ENCODE measurements around the gene PLAU.

PLAU gene

GRCh38 chr10:73910764-73911552 is at the start of gene PLAU:
PLAU (plus strand) TSS chr10:73911132; CDS start chr10:73911556, 424 bp downstream.
- DNase-seq: no peak

GRCh38 chr10:73862011-73862410 is 48.9 kb upstream of the PLAU start:
- no peak for DNase-seq

DNA sequence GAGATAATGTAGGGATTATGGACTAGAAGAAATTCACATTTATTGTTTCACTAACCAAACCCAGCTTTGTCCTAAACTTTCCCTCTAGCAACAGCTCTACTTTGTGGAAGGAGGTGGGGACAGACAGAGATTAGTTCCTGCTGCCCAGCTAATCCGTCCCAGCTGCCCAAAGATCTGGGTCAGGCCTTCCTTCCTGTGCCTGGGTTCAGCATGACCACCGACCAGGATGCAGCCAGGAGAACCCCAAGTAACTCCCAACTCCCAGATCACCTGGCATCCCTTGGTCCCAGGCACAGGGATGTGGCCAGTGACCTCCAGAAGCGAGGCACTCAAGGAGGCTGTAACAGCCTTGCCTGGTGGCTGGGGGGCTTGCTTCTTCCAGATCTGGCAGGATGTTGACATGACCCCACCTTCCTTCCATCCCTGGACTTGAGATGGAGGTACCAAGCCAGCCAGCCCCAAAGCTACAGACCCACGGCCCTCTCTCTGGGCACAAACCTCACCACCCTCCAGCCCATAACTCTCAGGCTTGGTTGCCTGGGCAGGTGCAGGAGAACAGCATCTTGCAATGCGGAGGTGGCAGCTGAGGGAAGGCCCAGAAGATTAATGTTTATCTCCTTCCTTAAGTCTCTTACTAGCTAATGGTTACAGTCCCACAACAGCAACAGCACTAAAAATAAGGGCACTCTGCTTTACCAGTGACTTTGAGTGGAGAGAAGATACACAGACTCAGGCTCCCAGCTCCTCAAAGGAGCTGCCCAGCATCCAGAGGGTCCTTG is 47.7 kb upstream of the PLAU start:
- DNase-seq: no peak

DNA sequence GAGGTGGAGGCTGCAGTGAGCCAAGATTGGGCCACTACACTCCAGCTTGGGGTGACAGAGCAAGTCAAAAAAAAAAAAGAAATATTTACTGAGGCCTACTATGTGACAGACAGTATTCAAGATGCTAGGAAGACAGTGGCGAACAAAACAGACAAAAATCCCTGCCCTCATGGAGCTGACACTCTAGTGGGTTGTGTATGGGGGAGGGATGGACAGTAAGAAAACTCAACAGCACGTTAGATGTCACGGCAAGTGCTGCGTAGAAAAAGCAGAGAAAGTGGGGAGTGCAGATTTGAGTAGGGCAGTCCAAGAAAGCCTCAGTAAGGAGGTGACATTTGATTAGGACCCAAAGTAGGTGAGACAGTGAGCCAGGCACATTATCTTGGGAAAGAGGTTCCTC is 46.7 kb upstream of the PLAU start:
- no peak for DNase-seq

- DNase-seq: no peak
Observed at GRCh38 chr10:73865107-73865458, 45.8 kb upstream of the PLAU start.

GRCh38 chr10:73865459-73866442 is 45.2 kb upstream of the PLAU start:
- DNase-seq: no peak

DNA sequence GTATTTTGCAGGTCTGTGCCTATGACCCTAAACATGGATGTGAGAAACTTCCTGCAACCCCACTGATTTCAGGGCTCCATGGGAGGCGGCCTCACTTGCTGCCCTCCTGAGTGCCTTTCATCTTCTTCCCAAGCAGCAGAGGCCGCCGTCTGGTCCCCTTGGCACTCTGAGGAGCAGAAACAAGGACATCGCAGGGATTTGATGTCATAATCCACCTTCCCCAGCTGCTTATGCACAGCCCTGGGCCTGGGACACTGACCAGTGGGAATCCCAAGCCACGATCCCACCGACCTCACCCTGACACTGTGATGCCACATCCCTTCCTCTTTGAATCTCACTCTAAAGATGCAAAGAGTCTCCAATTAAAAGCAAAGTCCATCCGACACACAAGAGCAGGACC is 44.3 kb upstream of the PLAU start:
- no peak for DNase-seq

DNA sequence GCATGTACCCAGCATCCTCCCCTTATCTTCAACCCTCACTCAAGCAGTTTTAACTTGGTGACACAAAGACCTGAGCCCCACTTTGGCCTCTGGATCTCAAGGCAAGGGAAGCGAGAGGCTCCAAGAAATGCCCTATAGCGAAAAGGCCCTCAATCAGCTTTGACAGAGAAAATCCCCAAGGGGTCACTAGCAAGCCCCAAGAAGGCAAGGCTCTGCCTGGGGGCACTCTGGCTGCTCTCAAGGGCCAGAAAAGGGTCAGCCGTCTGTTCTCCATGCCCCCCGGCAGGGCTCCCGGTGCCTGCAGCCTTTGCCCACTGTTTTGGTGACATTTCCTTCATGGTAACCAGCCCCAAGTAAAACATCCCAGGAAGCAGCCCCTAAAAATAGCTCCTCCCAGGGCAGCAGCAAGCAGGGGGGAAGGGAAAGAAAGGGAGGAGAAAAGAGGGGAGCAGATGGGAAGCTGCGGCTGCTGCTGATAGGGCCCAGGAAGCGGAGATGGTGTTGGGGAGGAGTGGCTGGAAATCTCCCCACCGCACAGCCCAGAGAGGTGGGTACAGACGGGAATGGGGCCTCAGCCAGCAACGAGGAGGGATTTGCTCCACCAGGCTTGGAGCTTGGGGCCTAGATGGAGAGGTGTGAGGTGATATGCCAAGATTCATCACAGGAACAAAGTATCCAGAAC is 43.7 kb upstream of the PLAU start:
- DNase-seq: no peak

DNA sequence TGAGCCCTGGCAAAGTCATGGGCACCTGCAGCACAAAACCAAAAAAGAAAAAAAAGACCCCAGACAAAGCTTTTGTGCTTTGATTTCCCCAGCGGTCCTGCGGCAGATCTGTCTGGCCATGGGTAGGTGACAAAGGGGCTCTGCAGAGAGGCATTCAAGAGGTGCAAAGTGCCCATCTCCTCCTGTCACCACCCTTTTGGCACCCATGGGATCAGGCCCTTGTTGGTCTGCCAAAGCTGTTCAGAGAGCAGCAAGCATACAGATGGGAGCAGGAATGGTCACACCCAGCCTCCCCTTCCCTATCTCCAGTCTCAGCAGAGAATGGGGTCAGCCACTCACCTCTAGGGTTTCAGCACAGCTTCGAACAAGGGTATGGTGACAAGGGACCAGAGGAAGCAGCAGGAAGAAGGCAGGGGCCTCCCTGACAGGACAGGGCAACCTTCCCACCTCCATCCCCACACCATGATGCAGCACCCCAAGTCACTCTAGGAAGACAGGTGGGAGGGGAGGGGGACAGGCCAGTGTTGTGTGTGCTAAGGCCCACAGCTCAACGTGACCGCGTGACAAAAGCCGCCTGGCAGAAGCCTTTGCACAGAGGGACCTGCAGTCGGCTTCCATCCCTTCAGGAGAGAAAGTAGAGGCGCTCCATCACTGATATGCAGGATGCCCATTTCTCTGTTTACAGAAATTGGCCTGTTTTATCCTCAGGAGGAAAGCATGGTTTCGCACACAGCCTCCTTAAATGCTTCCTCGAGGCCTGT is 42.9 kb upstream of the PLAU start:
- no peak for DNase-seq

DNA sequence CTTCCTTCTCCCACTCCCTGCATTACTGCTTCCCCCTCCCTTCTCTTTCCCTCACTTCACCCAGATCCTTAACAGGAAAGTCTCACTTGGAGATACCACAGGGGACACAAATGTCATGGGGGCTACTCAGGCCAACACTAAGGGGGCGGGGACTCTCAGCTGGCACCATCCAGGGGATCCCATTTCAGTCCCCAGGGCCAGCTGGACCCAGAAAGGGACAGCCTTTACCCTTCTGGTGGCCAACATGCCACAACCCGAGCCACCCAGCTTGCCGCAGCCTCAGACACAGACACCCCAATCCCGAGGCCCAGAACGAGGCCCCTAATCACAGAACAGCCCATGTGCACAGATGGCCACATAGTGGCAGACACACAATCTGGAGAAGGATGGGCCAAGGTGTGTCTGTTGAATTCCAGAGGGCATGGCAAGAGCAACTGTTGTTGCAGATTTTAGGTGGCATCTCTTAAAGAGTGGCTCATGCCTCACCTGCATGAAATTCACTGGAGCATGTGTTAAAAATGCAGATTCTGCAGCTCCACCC is 42.2 kb upstream of the PLAU start:
- DNase-seq: no peak

DNA sequence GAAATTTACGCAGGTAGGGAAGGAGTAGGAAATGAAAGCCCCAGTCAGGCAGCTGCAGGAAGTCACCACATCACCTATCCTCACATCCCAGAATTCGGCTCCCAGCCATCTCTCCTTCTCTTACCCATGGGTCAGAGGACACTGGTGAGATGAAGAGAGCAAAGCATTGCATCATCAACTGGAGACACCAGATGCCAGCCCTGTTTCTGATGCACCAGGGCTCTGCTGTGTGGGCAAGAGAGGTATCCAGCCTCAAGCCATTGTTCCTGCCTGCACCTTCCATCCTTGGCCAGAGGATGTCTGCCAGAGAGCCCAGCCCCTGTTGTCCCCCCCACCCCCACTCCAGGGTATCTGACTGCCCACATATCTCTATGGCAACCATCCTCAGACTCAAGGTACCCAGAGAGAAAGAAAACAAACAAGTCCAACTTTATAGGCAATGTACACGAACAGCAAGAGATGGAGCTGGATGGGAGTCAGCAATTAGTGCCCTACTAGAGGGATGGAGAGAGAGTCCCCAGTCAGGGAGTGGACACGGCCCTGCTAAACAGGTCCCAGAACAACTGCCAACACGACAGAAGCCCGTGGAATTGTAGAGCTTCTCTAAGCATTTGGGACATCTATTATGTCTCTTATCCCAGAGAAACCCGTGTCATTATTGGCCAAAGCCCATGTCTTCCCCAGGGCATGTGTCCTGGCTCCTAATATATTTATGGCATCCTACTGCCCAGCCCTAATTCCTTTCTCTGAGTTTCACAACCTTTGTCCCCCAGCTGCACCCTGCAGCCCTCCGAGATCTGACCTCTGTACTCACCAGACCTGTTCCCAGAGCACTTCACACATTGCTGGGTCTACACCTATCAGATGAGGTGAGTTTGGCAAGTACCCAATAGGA is 39.4 kb upstream of the PLAU start:
- DNase-seq: no peak

DNA sequence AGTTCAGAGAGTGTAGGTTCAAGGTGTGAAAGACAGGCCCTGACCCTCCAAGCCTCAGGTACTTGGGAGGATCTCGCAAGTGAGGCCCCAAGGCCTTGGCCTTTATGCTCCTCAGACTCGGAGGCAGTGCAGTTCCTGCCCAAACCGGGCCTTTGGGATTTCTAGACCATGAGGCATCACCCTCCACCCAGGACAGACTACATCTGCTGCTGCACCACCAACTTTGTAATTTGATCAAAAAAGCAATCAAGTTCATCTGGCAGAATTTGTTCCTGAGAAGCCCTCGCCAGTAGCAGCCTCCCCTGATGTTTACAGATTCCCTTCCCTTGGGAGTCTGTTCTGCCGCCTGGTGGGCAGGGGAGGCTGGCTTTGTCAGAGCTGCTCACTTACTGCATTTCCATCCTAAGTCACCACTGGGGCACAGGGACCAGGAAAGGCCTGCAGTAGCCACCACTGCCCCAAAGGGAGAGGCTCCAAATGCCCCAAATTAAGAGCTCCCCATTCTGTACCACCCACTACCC is 38.7 kb upstream of the PLAU start:
- DNase-seq: peak; percentile 79

- DNase-seq: no peak
Observed at GRCh38 chr10:73873142-73873837, 37.6 kb upstream of the PLAU start.

GRCh38 chr10:73873838-73874215 is 37.1 kb upstream of the PLAU start:
- no peak for DNase-seq

DNA sequence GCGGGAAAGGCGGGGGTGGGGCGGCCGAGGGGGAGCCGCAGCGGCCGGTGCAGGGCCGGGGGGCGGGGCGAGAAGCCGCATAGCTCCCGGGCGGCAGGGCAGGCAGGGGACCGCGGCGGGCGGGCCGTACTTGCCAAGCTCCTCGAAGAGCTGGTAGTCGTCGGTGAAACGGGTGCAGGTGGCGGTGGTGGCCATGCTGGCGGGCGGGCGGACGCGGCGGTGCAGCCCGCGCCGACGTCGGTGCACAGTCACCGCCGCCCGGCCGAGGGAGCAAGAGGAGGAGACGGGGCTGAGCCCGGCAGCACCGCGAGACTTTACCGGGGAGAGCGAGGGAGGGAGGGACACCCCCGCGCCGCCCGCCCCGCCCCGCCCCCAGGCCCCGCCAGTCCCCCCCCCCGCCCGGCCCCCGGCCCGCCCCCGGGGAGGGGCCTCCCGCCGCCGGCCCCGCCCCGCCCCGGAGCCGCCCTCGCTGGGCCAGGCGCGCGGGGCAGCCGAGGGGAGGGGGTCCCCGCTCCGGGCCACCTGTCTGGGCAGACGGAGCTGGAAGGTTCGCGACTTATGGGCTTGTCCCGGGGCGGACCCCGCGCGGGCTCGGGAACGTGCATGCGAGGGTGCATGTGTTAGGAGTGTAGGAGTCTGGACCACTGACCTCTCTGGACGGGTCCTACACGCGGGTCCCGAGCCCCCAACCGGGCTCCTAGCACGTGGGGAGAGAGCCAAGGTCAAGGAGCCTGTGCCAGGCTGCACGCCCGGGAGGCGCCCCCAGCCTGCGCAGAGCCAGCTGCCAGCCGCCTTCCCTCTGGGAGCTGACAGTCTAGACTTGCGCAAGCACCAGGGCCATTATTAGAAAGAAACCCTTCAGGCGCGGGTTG is 36.4 kb upstream of the PLAU start, which contains the start of gene CAMK2G:
TSS of gene CAMK2G (minus strand) at position 289 of the 872 bp plus-strand sequence. CDS start at position 195, 94 bp downstream.
- peak; percentile 51 for DNase-seq

GRCh38 chr10:73875139-73875475 is 35.8 kb upstream of the PLAU start:
- no peak for DNase-seq

GRCh38 chr10:73876157-73876556 is 34.8 kb upstream of the PLAU start:
- DNase-seq: no peak

DNA sequence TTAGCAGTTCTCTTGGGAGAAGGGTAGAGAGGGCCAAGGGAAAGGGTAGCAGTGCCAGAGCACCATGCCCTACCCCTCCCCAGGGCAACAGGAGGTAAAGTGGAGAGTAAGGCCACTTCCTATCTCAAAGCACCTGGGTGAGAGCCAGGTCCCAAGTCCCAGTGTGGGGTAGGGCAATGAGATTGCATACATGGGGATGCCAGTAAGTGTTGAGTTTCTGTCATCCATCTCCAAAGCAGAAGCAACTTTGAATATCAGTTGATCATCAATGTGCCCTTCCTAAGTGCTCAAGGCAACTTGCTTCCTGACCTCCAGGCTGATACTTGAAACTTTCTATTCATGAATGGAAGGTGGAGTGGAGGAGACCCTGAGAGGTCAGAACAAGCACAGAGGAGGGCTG is 34.4 kb upstream of the PLAU start:
- no peak for DNase-seq

GRCh38 chr10:73876971-73877370 is 34.0 kb upstream of the PLAU start:
- no peak for DNase-seq

Measured in NCI-H2171 (cell line).